K562 (cell line): Measurements from ENCODE around the gene RABGAP1L. TPM values are rescaled to one million over a fixed set of nuclear protein-coding genes. Genes with fewer than 3 reads are reported as not detected.

Source experiments
- ATAC-seq: fragments of 200-7000 bp; cut with Tn5 transposase; 3 replicates; pipeline ENCODE4 v1.9.1; 2020; ENCODE audit warnings: moderate library complexity
- BruUV-seq: library from RNA; stranded (reverse); fragments of 400-500 nt; replicated peaks from 2 replicates; lab custom pipeline; 2021; lab: Mats Ljungman, UMichigan
- CTCF ChIA-PET: fragments of 300-600 bp; formaldehyde crosslinking; extraction: SDS; loops from one replicate; lab custom pipeline; 2021; ENCODE audit warnings: low intra/inter-chr PET ratio; lab: Yijun Ruan, JAX
- POLR2A ChIA-PET: fragments of 300-600, 350-650 bp; sonication (Branson Sonifier 250); formaldehyde crosslinking; extraction: SDS; loops from one replicate; lab custom pipeline; 2021; ENCODE audit warnings: antibody characterized with exemption, inconsistent platforms; lab: Yijun Ruan, JAX
- DNase-seq, 4 experiments: peaks; one replicate each; pipeline versions ENCODE4 v3.0.0 to v3.0.0-alpha.2; 2011 to 2018; ENCODE audit warnings: low spot score in 3 of 4, mixed read lengths in 3 of 4; ENCODE audit errors: extremely low read depth in 1 of 4
- FAIRE-seq: peaks from 2 replicates; lab custom pipeline; 2011; peaks lifted over from hg19 to GRCh38; lab: Jason Lieb, UNC
- H2AFZ ChIP-seq: 2 replicates; pipeline ENCODE4 v1.6.0; 2011; ENCODE audit warnings: low read depth, low read length, control low read depth, inconsistent platforms
- H3K27ac ChIP-seq: fragments of 200-600 bp; 3 replicates; pipeline ENCODE4 v1.8.0; 2011; ENCODE audit warnings: low read depth, mild to moderate bottlenecking, control low read depth, inconsistent platforms, low read length, moderate library complexity, mixed read lengths; ENCODE audit errors: extremely low read depth
- H3K27me3 ChIP-seq, 2 experiments: fragments of 300-600 bp in 1 of 2; 2 replicates in 1 of 2; 3 replicates in 1 of 2; pipeline versions ENCODE4 v1.6.0 to v1.8.0; 2011; ENCODE audit warnings: inconsistent platforms in 2 of 2, low read length in 2 of 2, mild to moderate bottlenecking in 1 of 2, mixed read lengths in 1 of 2, moderate library complexity in 1 of 2; ENCODE audit not compliant: control insufficient read depth in 2 of 2, insufficient read depth in 2 of 2
- H3K36me3 ChIP-seq: fragments of 300-600 bp; 3 replicates; pipeline ENCODE4 v1.8.0; 2011; ENCODE audit warnings: mild to moderate bottlenecking, low read length, inconsistent platforms; ENCODE audit not compliant: control insufficient read depth, insufficient read depth
- H3K4me1 ChIP-seq, 2 experiments: fragments of 200-600 bp in 1 of 2; replicated peaks in 1 of 2; 2 replicates in 1 of 2; 3 replicates in 1 of 2; pipeline versions ENCODE4 v1.5.1 to v1.8.0; 2011; ENCODE audit warnings: inconsistent platforms in 2 of 2, low read length in 2 of 2, mild to moderate bottlenecking in 1 of 2, mixed read lengths in 1 of 2, moderate library complexity in 1 of 2; ENCODE audit not compliant: control insufficient read depth in 2 of 2, insufficient read depth in 2 of 2
- H3K4me2 ChIP-seq: 2 replicates; pipeline ENCODE4 v1.6.1; 2011; ENCODE audit warnings: low read length, control low read depth, inconsistent platforms, mixed read lengths; ENCODE audit not compliant: insufficient read depth
- H3K4me3 ChIP-seq: fragments of 200-600 bp; sonication (generic), shearing (Covaris generic); 2 replicates; pipeline ENCODE4 v1.5.1; 2016; ENCODE audit warnings: control low read depth, inconsistent platforms
- H3K79me2 ChIP-seq: fragments of 200-600 bp; 3 replicates; pipeline ENCODE4 v1.8.0; 2011; ENCODE audit warnings: low read length, inconsistent platforms; ENCODE audit not compliant: control insufficient read depth, insufficient read depth
- H3K9ac ChIP-seq, 2 experiments: 2 replicates each; pipeline versions ENCODE4 v1.6.0 to v1.6.1; 2011; ENCODE audit warnings: low read depth in 2 of 2, low read length in 2 of 2, control low read depth in 1 of 2, inconsistent platforms in 1 of 2, mild to moderate bottlenecking in 1 of 2, mixed read lengths in 1 of 2; ENCODE audit not compliant: insufficient read depth in 1 of 2
- H3K9me1 ChIP-seq: one replicate; pipeline ENCODE4 v1.6.0; 2011; ENCODE audit warnings: inconsistent platforms, mild to moderate bottlenecking, low read length, moderate library complexity; ENCODE audit not compliant: control insufficient read depth, insufficient read depth
- H3K9me3 ChIP-seq: replicated peaks from 2 replicates; pipeline ENCODE4 v1.5.1; 2011; ENCODE audit warnings: low read depth, low read length, inconsistent platforms; ENCODE audit not compliant: control insufficient read depth, insufficient read depth
- H4K20me1 ChIP-seq: replicated peaks from 2 replicates; pipeline ENCODE4 v1.6.1; 2011; ENCODE audit warnings: low read length, inconsistent platforms, mixed read lengths; ENCODE audit not compliant: control insufficient read depth, insufficient read depth
- GTF2F1 ChIP-seq: IDR thresholded peaks from 2 replicates; pipeline ENCODE4 v1.6.1; 2011; ENCODE audit warnings: low read depth, low read length, improper control_type of control experiment
- HDAC3 ChIP-seq: fragments of 450-650 bp; IDR thresholded peaks from 2 replicates; pipeline ENCODE4 v1.6.1; 2018; ENCODE audit warnings: borderline replicate concordance, mild to moderate bottlenecking, moderate library complexity; ENCODE audit not compliant: partially characterized antibody
- LARP7 ChIP-seq: fragments of 450-650 bp; IDR thresholded peaks from 2 replicates; pipeline ENCODE4 v1.6.1; 2016
- NCOR1 ChIP-seq: fragments of 450-650 bp; IDR thresholded peaks from 2 replicates; pipeline ENCODE4 v1.6.1; 2016; ENCODE audit warnings: mild to moderate bottlenecking, moderate library complexity
- TAF15 ChIP-seq: fragments of 200-400 bp; formaldehyde crosslinking; IDR thresholded peaks from 2 replicates; pipeline ENCODE4 v1.6.1; 2017; ENCODE audit warnings: mild to moderate bottlenecking, low read depth, low read length, moderate library complexity
- ZNF316 ChIP-seq: fragments of 450-650 bp; IDR thresholded peaks from 2 replicates; pipeline ENCODE4 v1.6.1; 2016
- ZNF584 ChIP-seq: fragments of 200-800 bp; sonication (Bioruptor generic); IDR thresholded peaks from 2 replicates; pipeline ENCODE4 v1.6.1; 2016; ENCODE audit warnings: low read depth, mild to moderate bottlenecking, missing genetic modification characterization, missing compliant biosample characterization
- WGBS: fragments of 100-300 bp; shearing (Covaris generic); methylation state at CpG from one replicate; pipeline ENCODE4 v1.1.6; 2016; ENCODE audit warnings: low coverage, mixed read lengths; ENCODE audit not compliant: insufficient coverage; ENCODE audit errors: missing lambda C conversion rate; 5-methylcytosine and 5-hydroxymethylcytosine counted together
- in situ Hi-C: fragments of 300-500 bp; cut with MboI; formaldehyde crosslinking; loops from 4 replicates; pipeline ENCODE4 v1.15.0; 2018; ENCODE audit warnings: inconsistent platforms, mixed read lengths
- intact Hi-C: fragments of 100-400 bp; cut with micrococcal nuclease; formaldehyde crosslinking; loops from 2 replicates; pipeline ENCODE4 v1.14.2; 2022
- polyA plus RNA-seq, 8 experiments: library from polyadenylated mRNA; depleted of rRNA in 4 of 8; stranded (reverse) in 5 of 8; unstranded in 3 of 8; fragments of >200 nt; fragmentation: Nextera tagmentation in 2 of 8; fragmentation: Illumina TruSeq in 1 of 8; extraction: Ambion mirVana in 2 of 8; extraction: Trizol in 1 of 8; gene quantifications; 2 replicates each; pipeline versions ENCODE4 v1.2.1 to v1.2.3, GENCODE V29; 2011 to 2014; ENCODE audit warnings: inconsistent platforms in 1 of 8, missing spikeins in 1 of 8
- total RNA-seq, 7 experiments: library from RNA; depleted of rRNA in 6 of 7; stranded (reverse); fragments of >200 nt in 6 of 7; fragmentation: Illumina TruSeq in 2 of 7; extraction: Trizol in 2 of 7; gene quantifications; 2 replicates each; pipeline versions ENCODE4 v1.2.1 to v1.2.3, GENCODE V29; 2011 to 2021; ENCODE audit warnings: low replicate concordance in 1 of 7
- TF ChIP-seq, protein P1 (sequence below): fragments of 250-450 bp; sonication (Bioruptor Pico); IDR thresholded peaks from 2 replicates; pipeline ENCODE4 v1.5.0; 2021; ENCODE audit warnings: mild to moderate bottlenecking, borderline replicate concordance
- TF ChIP-seq, protein P2 (sequence below): fragments of 200-400 bp; formaldehyde crosslinking; IDR thresholded peaks from 2 replicates; pipeline ENCODE4 v1.6.1; 2017; ENCODE audit warnings: mild to moderate bottlenecking, low read depth, low read length, moderate library complexity

RABGAP1L gene
- total and polyA plus RNA-seq, 9 of the 15 experiments (the other 6 are each of a cell fraction or from before 2014, with no cell fraction given): 16.5 to 44.9 (median 26.7) TPM

DNA sequence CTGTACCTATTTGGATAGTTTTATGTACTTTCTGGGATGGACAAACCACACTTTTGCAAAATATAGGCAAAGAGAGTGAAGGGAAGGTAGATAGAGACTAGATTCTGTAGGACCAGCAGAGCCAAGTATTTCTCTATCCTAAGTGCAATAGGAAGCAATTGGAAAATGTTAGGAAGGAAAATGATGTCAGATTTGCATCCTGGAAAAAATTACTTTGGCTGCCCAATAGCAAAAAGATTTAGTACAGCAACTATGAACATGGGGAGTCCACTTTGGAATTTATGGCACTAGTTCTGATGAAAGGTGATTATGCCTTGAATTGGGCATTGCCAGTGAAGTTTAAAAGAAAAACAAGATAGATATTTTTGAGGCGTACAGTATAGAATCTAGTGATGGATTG, 789.7 kb downstream of the RABGAP1L start:
- Histone ChIP-seq H3K9me3 (no peaks in the 10 kb centered on the region), H3K9ac (no peak overlapping the region), H3K79me2 (no peaks in the 10 kb centered on the region), H3K4me3 (no peak overlapping the region), H3K9me1 (no peaks in the 10 kb centered on the region), H3K4me1 (peaks cover 0 to 16% of the 10 kb centered on the region in 2 experiments; a peak in 3 of 5 replicates), H3K27me3 (no peaks in the 10 kb centered on the region), H3K4me2 (no peak overlapping the region), H3K27ac (no peak overlapping the region), H4K20me1 (no peaks in the 10 kb centered on the region), H2AFZ (no peak overlapping the region), H3K36me3 (no peaks in the 10 kb centered on the region)
- in situ Hi-C loops: no loop called here
- CTCF ChIA-PET: no interaction called here
- DNase-seq (no peak), ATAC-seq (no peak), FAIRE-seq (no peak)
- POLR2A ChIA-PET: no interaction called here
- WGBS: 84% methylated on average over 1 of the region's 1 CpG
- TF ChIP-seq HDAC3: no peak
- TF ChIP-seq ZNF584 (CRISPR knock-in tag): no peak
- TF ChIP-seq NCOR1: no peak
- intact Hi-C loops: no loop called here
- BruUV-seq: no TSS peak

DNA sequence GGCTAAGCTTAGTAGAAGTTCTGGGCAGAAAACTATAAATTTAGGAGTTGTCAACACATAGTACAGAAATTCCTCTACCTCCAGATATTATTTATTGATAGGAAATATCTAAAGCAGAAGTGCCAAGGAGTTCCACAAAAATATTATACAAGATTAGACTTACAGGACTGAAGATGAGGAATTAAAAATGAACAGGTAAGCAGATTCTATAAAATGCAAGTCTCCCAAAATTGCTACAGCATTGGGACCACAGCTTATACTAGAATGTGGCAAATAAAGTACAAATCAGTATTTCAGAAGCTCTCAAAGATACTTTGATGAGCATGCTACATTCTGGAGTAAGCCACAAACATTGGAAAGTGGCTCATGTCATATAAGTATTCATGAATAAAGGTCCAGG, 790.3 kb downstream of the RABGAP1L start:
- FAIRE-seq (no peak), DNase-seq (no peak), ATAC-seq (no peak)
- Histone ChIP-seq H3K79me2 (no peaks in the 10 kb centered on the region), H3K9me1 (no peaks in the 10 kb centered on the region), H3K4me3 (no peak overlapping the region), H3K4me1 (peaks cover 0 to 21% of the 10 kb centered on the region in 2 experiments; a peak in 3 of 5 replicates), H3K27me3 (no peaks in the 10 kb centered on the region), H3K27ac (no peak overlapping the region), H3K36me3 (no peaks in the 10 kb centered on the region), H4K20me1 (no peaks in the 10 kb centered on the region), H2AFZ (no peak overlapping the region), H3K9me3 (no peaks in the 10 kb centered on the region), H3K9ac (no peak overlapping the region), H3K4me2 (no peak overlapping the region)
- BruUV-seq: no TSS peak
- in situ Hi-C loops (no loop called here), intact Hi-C loops (no loop called here)
- ChIA-PET CTCF (no interaction called here), POLR2A (no interaction called here)
- TF ChIP-seq ZNF316: peak; percentile 53; the same call in 1 of the 2 replicates
- TF ChIP-seq, protein P1, sequence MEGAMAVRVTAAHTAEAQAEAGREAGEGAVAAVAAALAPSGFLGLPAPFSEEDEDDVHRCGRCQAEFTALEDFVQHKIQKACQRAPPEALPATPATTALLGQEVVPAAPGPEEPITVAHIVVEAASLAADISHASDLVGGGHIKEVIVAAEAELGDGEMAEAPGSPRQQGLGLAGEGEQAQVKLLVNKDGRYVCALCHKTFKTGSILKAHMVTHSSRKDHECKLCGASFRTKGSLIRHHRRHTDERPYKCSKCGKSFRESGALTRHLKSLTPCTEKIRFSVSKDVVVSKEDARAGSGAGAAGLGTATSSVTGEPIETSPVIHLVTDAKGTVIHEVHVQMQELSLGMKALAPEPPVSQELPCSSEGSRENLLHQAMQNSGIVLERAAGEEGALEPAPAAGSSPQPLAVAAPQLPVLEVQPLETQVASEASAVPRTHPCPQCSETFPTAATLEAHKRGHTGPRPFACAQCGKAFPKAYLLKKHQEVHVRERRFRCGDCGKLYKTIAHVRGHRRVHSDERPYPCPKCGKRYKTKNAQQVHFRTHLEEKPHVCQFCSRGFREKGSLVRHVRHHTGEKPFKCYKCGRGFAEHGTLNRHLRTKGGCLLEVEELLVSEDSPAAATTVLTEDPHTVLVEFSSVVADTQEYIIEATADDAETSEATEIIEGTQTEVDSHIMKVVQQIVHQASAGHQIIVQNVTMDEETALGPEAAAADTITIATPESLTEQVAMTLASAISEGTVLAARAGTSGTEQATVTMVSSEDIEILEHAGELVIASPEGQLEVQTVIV (CRISPR knock-in tag): no peak
- no peak for TF ChIP-seq TAF15
- TF ChIP-seq LARP7: no peak
- TF ChIP-seq, protein P2, sequence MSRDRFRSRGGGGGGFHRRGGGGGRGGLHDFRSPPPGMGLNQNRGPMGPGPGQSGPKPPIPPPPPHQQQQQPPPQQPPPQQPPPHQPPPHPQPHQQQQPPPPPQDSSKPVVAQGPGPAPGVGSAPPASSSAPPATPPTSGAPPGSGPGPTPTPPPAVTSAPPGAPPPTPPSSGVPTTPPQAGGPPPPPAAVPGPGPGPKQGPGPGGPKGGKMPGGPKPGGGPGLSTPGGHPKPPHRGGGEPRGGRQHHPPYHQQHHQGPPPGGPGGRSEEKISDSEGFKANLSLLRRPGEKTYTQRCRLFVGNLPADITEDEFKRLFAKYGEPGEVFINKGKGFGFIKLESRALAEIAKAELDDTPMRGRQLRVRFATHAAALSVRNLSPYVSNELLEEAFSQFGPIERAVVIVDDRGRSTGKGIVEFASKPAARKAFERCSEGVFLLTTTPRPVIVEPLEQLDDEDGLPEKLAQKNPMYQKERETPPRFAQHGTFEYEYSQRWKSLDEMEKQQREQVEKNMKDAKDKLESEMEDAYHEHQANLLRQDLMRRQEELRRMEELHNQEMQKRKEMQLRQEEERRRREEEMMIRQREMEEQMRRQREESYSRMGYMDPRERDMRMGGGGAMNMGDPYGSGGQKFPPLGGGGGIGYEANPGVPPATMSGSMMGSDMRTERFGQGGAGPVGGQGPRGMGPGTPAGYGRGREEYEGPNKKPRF: no peak
- TF ChIP-seq GTF2F1: no peak
